Measurements from ENCODE around the gene TFDP1. TPM values are rescaled to one million over a fixed set of nuclear protein-coding genes. Genes with fewer than 3 reads are reported as not detected.
A peak's percentile ranks its signal among the peaks of the same experiment; 100 is the strongest.

Gene TFDP1
- total and polyA plus RNA-seq, 8 donors: 10.3 to 24.7 (median 17.9) TPM

DNA sequence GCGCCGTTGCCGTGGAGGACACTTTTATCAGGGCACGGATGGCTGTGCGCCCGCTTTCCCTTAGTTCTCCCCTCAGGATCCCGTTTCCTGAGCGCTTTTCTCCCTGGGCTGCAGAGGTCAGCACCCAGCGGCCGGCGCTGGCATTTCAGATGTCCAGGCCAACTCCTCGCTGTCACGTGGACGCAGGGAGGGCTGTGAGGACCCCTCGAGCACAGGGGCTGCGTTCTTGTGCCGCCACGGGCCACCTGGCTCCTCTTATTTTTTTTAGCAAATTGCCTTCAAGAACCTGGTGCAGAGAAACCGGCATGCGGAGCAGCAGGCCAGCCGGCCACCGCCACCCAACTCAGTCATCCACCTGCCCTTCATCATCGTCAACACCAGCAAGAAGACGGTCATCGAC is 51.2 kb downstream of the TFDP1 start:
- H3K9me3 ChIP-seq: no peaks in the 10 kb centered on the region
- peaks cover 0 to 18% (median 4%) of the 10 kb centered on the region in 3 donors for H3K36me3 ChIP-seq
- DNase-seq: peak in 2 of 6 donors; percentile 25 to 46
- H3K27me3 ChIP-seq: no peaks in the 10 kb centered on the region
- TF ChIP-seq CTCF (IDR thresholded peaks at IDR 0.05): no peak
- no peak for FAIRE-seq
- H3K4me1 ChIP-seq: no peaks in the 10 kb centered on the region
- intact Hi-C loops (cut with DNase I): no loop called here
- H3K27ac ChIP-seq: no peak overlapping the region
- 96 to 98% methylated on average over 25 of the region's 25 CpGs for WGBS, 2 donors
- no peak for ATAC-seq
- H3K4me3 ChIP-seq: no peak overlapping the region

- Histone ChIP-seq H3K36me3 (peaks cover 0 to 18% (median 4%) of the 10 kb centered on the region in 3 donors), H3K27me3 (no peaks in the 10 kb centered on the region), H3K4me3 (no peak overlapping the region), H3K4me1 (no peaks in the 10 kb centered on the region), H3K9me3 (no peaks in the 10 kb centered on the region), H3K27ac (no peak overlapping the region)
- DNase-seq (peak in 2 of 6 donors; percentile 12 to 30), ATAC-seq (no peak), FAIRE-seq (no peak)
- intact Hi-C loops (cut with DNase I): no loop called here
- no peak for TF ChIP-seq CTCF (IDR thresholded peaks at IDR 0.05)
- WGBS, 2 donors: 96 to 98% methylated on average over 24 of the region's 24 CpGs
Measured at GRCh38 chr13:113636266-113636963, 51.9 kb downstream of the TFDP1 start.

DNA sequence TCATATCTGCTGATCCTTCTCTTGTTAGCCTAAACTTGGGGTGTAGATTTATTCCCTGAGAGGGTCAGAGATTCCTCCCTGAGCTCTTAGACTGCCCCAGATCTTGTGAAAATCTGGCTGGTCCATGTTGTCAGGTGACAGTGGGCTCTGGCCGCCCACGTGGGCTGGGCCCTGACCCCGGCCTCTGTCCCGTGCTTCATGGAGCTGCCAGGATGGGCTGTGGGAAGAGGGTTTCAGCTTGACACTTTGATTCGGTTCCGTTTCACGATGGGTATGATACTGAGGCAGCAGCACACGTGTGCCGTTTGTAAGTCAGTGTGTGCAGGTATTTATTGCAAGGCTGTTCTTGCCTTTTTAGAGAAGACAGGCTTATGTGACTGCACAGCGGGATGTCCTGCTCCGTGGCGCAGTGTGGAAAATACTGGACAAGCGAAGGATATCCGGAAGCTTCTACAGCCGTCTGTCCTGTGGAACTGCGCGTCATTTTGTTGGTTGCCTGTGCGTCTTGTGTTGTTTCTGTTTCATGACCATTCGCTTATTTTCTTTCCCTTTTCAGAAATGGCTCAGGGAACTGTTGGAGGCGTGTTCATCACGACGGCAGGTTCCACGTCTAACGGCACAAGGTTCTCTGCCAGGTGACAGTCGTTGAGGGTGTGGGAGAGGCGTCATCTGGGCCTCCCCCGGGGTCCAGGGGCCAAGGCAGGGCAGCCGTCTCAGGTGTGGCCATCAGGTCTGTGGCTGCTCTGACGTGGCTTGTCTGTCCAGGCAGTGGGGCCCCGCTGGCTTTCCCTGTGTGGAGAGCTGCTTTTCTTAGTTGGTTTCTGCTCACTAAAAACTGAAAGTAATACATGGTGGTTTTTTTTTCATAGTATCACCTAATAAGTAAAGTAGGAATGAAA is 53.0 kb downstream of the TFDP1 start:
- DNase-seq: peak in 2 of 6 donors; percentile 3 to 38
- 91 to 92% methylated on average over 30 of the region's 30 CpGs for WGBS, 2 donors

DNA sequence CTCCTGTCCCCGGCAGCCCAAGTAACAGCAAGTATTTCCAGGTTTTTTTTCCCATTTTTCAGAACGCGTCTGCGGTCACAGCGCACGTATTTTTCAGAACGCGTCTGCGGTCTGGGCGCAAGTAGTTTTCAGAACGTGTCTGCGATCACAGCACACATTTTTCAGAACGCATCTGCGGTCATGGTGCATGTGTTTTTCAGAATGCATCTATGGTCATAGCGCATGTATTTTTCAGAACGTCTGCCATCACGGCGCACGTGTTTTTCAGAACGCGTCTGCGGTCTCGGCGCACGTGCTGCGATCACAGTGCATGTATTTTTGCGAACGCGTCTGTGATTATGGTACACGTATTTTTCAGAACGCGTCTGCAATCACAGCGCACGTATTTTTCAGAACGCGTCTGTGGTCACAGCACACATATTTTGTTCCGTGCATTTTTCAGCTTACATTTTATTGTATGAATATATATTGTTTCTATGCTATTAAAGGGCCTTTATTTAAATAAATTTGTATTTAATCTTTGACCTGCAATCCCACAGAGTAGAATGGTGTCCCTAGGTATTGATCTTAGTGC is 53.7 kb downstream of the TFDP1 start:
- DNase-seq (peak in 2 of 6 donors; percentile 7 to 23), ATAC-seq (no peak), FAIRE-seq (no peak)
- peaks cover 0 to 15% (median 4%) of the 10 kb centered on the region in 3 donors for H3K36me3 ChIP-seq
- intact Hi-C loops (cut with DNase I): no loop called here
- no peak for TF ChIP-seq CTCF (IDR thresholded peaks at IDR 0.05)
- 97 to 98% methylated on average over 37 of the region's 37 CpGs for WGBS, 2 donors
- no peaks in the 10 kb centered on the region for H3K9me3 ChIP-seq
- H3K27me3 ChIP-seq: no peaks in the 10 kb centered on the region
- no peaks in the 10 kb centered on the region for H3K4me1 ChIP-seq
- H3K4me3 ChIP-seq: no peak overlapping the region
- no peak overlapping the region for H3K27ac ChIP-seq

More for the DNA sequence above, 53.0 kb downstream of the TFDP1 start:
- ATAC-seq (no peak), FAIRE-seq (no peak)
- no peak for TF ChIP-seq CTCF (IDR thresholded peaks at IDR 0.05)
- intact Hi-C loops (cut with DNase I): no loop called here
- H3K36me3 ChIP-seq: peaks cover 0 to 15% (median 4%) of the 10 kb centered on the region in 3 donors
- H3K27me3 ChIP-seq: no peaks in the 10 kb centered on the region
- H3K27ac ChIP-seq: no peak overlapping the region
- no peaks in the 10 kb centered on the region for H3K9me3 ChIP-seq
- H3K4me3 ChIP-seq: no peak overlapping the region
- no peaks in the 10 kb centered on the region for H3K4me1 ChIP-seq
